ENCODE data around the gene TSPAN5.

The TSPAN5 gene

DNA sequence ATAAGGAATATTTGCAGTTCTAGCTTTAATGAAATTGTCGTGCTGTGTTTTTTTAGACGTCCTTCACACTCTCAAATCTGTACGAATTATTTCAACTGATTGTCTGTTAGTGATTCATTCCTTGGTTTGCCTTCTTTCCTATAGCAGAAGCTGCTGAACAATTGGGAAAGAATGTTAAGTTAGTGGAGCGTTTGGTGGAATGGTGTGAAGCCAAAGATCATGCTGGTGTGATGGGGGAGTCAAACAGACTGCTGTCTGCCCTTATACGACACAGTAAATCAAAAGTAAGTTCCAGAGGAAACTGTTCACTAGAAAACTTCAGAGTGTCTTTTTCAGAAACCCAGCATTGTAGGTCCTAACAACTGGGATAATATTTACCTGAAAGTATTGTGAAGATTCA lies 237.3 kb downstream of the TSPAN5 start:
- TF ChIP-seq, protein P1, sequence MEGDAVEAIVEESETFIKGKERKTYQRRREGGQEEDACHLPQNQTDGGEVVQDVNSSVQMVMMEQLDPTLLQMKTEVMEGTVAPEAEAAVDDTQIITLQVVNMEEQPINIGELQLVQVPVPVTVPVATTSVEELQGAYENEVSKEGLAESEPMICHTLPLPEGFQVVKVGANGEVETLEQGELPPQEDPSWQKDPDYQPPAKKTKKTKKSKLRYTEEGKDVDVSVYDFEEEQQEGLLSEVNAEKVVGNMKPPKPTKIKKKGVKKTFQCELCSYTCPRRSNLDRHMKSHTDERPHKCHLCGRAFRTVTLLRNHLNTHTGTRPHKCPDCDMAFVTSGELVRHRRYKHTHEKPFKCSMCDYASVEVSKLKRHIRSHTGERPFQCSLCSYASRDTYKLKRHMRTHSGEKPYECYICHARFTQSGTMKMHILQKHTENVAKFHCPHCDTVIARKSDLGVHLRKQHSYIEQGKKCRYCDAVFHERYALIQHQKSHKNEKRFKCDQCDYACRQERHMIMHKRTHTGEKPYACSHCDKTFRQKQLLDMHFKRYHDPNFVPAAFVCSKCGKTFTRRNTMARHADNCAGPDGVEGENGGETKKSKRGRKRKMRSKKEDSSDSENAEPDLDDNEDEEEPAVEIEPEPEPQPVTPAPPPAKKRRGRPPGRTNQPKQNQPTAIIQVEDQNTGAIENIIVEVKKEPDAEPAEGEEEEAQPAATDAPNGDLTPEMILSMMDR (IDR thresholded peaks at IDR 0.05; ENCODE audit: borderline replicate concordance, insufficient read depth, low read depth, low read length), result no peak
- no peak overlapping the region for H3K4me3 ChIP-seq (ENCODE audit: low read depth, low read length)

Measured in GM12875 (cell line).